Cardiac fibroblast (primary cell): ENCODE measurements around the gene MTA1.

ENCODE experiments used
- DNase-seq, 2 donors: peaks; one replicate each; pipeline versions ENCODE4 v3.0.0 to v3.0.0-alpha.2; 2010; ENCODE audit warnings: low read depth in 2 of 2
- H3K4me3 ChIP-seq, 2 donors: replicated peaks in 1 of 2; 1 replicate in 1 of 2; 2 replicates in 1 of 2; pipeline ENCODE4 v1.5.1; 2011; ENCODE audit warnings: low read depth in 2 of 2, low read length in 2 of 2, mild to moderate bottlenecking in 2 of 2, moderate library complexity in 1 of 2
- TF ChIP-seq, protein P1 (sequence below): IDR thresholded peaks from one replicate; pipeline ENCODE4 v1.5.1; 2011; ENCODE audit warnings: low read depth, mild to moderate bottlenecking, low read length, inconsistent platforms

MTA1 gene

DNA sequence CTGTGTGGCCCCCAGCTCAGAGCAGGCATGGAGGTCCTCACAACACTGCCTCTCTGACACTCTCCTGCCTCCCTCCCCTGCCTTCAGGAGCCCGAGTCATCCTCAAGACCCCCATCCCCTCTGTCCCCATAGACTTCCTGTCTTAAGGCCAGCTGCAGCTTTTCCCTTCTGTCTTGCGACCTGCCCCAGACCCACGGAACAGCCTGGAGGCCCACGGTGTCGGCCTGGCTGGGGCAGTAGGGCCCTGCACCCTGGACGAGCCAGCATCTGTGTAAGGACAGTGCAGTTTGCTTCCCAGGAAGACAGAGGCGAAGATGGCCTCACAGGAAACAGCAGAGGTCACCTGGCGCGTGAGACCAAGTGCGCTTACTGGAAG, 81.1 kb downstream of the MTA1 start:
- DNase-seq = no peak
- TF ChIP-seq, protein P1, sequence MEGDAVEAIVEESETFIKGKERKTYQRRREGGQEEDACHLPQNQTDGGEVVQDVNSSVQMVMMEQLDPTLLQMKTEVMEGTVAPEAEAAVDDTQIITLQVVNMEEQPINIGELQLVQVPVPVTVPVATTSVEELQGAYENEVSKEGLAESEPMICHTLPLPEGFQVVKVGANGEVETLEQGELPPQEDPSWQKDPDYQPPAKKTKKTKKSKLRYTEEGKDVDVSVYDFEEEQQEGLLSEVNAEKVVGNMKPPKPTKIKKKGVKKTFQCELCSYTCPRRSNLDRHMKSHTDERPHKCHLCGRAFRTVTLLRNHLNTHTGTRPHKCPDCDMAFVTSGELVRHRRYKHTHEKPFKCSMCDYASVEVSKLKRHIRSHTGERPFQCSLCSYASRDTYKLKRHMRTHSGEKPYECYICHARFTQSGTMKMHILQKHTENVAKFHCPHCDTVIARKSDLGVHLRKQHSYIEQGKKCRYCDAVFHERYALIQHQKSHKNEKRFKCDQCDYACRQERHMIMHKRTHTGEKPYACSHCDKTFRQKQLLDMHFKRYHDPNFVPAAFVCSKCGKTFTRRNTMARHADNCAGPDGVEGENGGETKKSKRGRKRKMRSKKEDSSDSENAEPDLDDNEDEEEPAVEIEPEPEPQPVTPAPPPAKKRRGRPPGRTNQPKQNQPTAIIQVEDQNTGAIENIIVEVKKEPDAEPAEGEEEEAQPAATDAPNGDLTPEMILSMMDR = no peak
- no peak overlapping the region for H3K4me3 ChIP-seq

DNA sequence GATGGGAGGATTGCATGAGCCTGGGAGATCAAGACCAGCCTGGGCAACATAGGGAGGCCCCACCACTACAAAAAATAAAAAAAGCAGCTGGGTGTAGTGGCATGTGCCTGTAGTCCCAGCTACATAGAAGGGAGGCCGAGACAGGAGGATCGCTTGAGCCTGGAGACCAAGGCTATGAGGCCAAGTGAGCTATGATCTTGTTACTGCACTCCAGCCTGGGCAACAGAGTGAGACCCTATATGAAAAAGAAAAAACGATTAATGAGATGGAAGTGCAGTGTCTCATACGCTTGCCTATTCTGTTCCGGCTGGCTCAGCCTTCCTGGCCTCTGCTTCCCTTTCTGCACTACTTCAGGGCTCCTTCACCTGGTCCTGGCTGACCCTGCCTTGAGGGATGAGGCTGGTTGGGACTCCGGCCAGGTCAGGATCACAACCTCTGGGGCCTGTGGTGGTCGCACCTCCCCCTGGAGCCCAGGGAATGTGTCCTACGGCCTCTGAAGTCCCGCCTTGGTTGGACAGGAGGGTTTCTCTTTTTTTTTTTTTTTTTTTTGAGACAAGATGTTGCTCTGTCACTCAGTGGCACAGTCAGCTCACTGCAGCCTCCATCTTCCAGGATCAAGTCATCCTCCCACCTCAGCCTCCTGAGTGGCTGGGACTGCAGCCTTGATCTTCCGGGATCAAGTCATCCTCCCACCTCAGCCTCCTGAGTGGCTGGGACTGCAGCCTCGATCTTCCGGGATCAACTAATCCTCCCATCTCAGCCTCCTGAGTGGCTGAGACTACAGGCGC, 82.1 kb downstream of the MTA1 start:
- DNase-seq = no peak
- TF ChIP-seq, protein P1 = no peak

DNA sequence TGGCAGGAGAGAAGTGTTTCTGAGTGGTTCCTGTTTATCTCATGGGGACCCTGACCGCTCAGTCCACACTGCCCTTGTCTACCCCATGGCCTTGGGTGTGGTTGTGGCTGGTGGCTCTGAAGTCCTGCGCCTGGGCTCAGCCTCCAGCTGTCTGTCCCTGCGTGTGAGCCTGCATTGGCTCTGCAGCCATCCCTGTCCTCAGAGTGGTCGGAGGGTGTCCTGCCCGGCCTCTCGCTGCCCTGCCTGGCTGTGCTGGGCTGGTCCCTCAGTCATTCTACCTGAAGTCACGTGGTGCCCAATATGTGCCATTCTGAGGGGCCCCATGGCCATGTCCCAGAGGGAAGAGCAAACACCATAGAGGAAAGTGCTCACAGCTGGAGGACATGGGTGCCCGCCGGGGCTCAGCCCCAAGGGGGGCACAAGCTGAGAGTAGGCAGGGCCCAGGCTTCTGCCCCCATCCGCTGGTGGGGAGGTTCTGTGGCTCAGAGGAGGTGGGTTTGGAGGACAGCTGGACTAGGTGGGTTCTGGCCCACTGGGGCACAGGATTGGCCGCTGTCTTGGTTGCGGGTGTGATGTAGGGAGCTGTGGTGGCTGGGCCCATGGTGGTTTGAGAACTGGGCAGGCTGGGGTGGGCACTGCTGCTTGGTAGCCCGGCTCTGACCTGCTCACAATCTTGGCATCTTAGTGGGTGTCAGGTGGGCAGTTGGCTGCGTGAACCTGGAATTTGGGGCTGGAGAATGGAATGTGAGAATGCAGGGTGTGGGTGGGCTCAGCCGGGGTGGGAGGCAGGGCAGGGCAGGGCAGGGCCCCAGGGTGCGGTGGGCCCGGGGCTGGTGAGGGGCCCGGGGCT, 83.0 kb downstream of the MTA1 start:
- DNase-seq = no peak
- no peak overlapping the region for H3K4me3 ChIP-seq
- TF ChIP-seq, protein P1 = no peak

More for the DNA sequence above, 82.1 kb downstream of the MTA1 start:
- H3K4me3 ChIP-seq = no peak overlapping the region

DNA sequence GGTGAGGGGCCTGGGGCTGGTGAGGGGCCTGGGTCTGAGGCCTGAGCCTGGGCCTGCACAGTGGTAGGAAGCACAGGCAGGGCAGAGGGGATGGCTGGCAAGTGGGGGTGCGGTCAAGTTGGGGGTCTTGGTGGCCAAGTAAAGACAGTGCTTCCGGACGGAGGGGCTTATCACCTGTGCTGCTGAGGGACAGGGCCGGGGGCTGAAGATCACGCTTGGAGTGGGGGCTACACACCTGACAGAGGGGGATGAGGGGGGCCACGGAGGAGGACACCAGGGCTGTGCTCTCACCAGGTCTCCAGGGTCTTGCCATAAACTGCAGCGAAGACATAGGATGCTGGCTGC, 83.6 kb downstream of the MTA1 start:
- TF ChIP-seq, protein P1 = no peak
- H3K4me3 ChIP-seq = no peak overlapping the region
- DNase-seq = no peak

DNA sequence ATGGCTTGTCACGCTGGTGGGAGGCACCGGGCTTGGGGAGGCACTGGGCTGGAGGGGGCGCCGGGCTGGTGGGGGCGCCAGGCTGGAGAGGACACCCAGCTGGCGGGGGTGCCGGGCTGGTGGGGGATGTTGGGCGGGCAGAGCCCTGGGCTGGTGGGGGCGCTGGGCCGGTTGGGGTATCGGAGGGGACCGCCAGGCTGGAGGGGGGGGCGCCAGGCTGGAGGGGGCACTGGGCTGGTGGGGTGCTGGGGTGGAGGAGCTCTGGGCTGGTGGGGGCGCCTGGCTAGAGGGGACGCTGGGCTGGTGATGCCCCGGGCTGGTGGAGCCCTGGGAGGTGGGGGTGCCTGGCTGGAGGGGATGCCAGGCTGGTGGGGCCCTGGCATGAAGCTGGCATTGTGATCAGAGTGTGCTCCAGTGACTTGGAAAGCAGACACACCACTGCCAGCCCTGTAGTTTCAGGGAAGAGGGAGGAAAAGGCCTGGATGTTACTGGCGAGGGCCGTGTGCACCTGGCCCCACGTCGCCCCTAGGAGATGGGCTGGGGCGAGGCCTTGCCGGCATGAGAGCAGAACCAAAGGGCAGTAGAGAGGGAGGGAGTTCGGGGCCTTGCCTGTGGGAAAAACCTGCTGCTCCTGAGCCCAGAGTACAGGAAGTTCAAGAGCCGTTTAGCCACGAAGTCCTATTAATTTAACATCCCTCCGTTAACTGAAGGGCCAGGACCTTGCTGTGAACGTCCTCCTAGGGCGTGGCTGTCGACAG, 84.5 kb downstream of the MTA1 start:
- no peak overlapping the region for H3K4me3 ChIP-seq
- TF ChIP-seq, protein P1 = no peak
- no peak for DNase-seq

DNA sequence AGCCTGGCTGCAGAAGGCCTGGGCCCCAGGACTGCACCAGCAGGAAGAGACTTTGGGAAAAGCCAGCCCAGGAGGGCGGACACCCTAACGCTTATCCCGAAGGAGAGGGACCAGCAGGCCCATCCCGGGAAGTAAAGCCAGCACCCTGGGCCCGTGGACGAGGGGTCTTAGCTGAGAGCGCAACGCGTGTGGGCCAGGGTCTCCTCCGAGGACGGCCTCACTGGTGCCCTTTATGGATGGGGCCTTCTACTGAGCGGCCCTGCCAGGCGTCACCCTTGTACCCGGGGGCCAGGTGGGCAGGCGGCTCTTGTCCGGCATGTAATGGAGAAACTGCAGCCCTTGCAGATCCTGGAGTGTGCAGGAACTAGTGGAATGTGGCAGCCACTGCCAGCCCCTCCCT, 85.5 kb downstream of the MTA1 start:
- TF ChIP-seq, protein P1 = no peak
- no peak for DNase-seq
- no peak overlapping the region for H3K4me3 ChIP-seq
